K562 (cell line): ENCODE data around the gene NGRN. TPM values are rescaled to one million over a fixed set of nuclear protein-coding genes. Genes with fewer than 3 reads are reported as not detected.

Source experiments
- ARID2 ChIP-seq: fragments of 450-650 bp; IDR thresholded peaks from 2 replicates; pipeline ENCODE4 v1.6.1; 2017; ENCODE audit warnings: antibody characterized with exemption, mild to moderate bottlenecking
- CREB1 ChIP-seq, 2 experiments: sonication (generic) in 1 of 2; formaldehyde crosslinking in 1 of 2; IDR thresholded peaks; 2 replicates each; pipeline versions ENCODE4 v1.6.1 to v1.8.0; 2012 to 2022; ENCODE audit warnings: inconsistent platforms in 1 of 2, mild to moderate bottlenecking in 1 of 2, missing genetic modification reagents in 1 of 2, moderate library complexity in 1 of 2
- CTBP1 ChIP-seq: fragments of 450-650 bp; IDR thresholded peaks from 2 replicates; pipeline ENCODE4 v1.6.1; 2016; ENCODE audit warnings: borderline replicate concordance
- EP300 ChIP-seq: IDR thresholded peaks from 2 replicates; pipeline ENCODE4 v1.6.1; 2012; ENCODE audit warnings: low read length, improper control_type of control experiment
- FUS ChIP-seq: fragments of 200-400 bp; formaldehyde crosslinking; optimal IDR thresholded peaks from 2 replicates; pipeline ENCODE3; 2017; ENCODE audit warnings: low read depth, low read length
- HDAC3 ChIP-seq: fragments of 450-650 bp; IDR thresholded peaks from 2 replicates; pipeline ENCODE4 v1.6.1; 2018; ENCODE audit warnings: borderline replicate concordance, mild to moderate bottlenecking, moderate library complexity; ENCODE audit not compliant: partially characterized antibody
- LARP7 ChIP-seq: fragments of 450-650 bp; IDR thresholded peaks from 2 replicates; pipeline ENCODE4 v1.6.1; 2016
- MTA2 ChIP-seq: fragments of 450-650 bp; IDR thresholded peaks from 2 replicates; pipeline ENCODE4 v1.6.1; 2016; ENCODE audit warnings: low read depth
- PHF21A ChIP-seq: fragments of 450-650 bp; IDR thresholded peaks from 2 replicates; pipeline ENCODE4 v1.6.1; 2017; ENCODE audit warnings: low read depth, borderline replicate concordance
- PRPF4 ChIP-seq: fragments of 200-400 bp; formaldehyde crosslinking; IDR thresholded peaks from one replicate; pipeline ENCODE4 v1.6.1; 2017; ENCODE audit warnings: low read length, low read depth, mild to moderate bottlenecking; ENCODE audit not compliant: insufficient read depth, poor library complexity, severe bottlenecking
- SMARCA5 ChIP-seq: fragments of 450-650 bp; IDR thresholded peaks from 2 replicates; pipeline ENCODE4 v1.6.1; 2016
- SP1 ChIP-seq: sonication (generic); formaldehyde crosslinking; IDR thresholded peaks from 2 replicates; pipeline ENCODE4 v1.8.1; 2022; ENCODE audit warnings: mild to moderate bottlenecking, missing genetic modification reagents
- SRF ChIP-seq, 2 experiments: fragments of 250-450, 450-650 bp in 1 of 2; sonication (Bioruptor Pico) in 1 of 2; sonication (generic) in 1 of 2; formaldehyde crosslinking; IDR thresholded peaks; 2 replicates each; pipeline versions ENCODE4 v1.5.0 to v1.5.1; 2020 to 2022; ENCODE audit warnings: mild to moderate bottlenecking in 1 of 2, missing genetic modification reagents in 1 of 2
- SRSF3 ChIP-seq: fragments of 200-400 bp; formaldehyde crosslinking; IDR thresholded peaks from 2 replicates; pipeline ENCODE4 v1.6.1; 2016; ENCODE audit warnings: mild to moderate bottlenecking, low read length, moderate library complexity; ENCODE audit not compliant: insufficient read depth
- TSC22D4 ChIP-seq: fragments of 450-650 bp; IDR thresholded peaks from 2 replicates; pipeline ENCODE4 v1.6.1; 2016; ENCODE audit warnings: missing genetic modification characterization, missing biosample characterization, control low read depth
- XRCC4 ChIP-seq: IDR thresholded peaks from one replicate; pipeline ENCODE4 v1.6.1; 2011; ENCODE audit not compliant: insufficient read depth, insufficient read length; ENCODE audit errors: extremely low read depth
- ZNF124 ChIP-seq: sonication (generic); formaldehyde crosslinking; IDR thresholded peaks from 2 replicates; pipeline ENCODE4 v1.8.1; 2022; ENCODE audit warnings: missing genetic modification reagents
- ZNF583 ChIP-seq: fragments of 250-450 bp; sonication (Bioruptor Pico); IDR thresholded peaks from 2 replicates; pipeline ENCODE4 v1.4.0; 2020
- ZNF668 ChIP-seq: fragments of 250-450 bp; sonication (Bioruptor Pico); IDR thresholded peaks from 2 replicates; pipeline ENCODE4 v1.8.0; 2022; ENCODE audit warnings: mild to moderate bottlenecking, inconsistent platforms
- ZNF766 ChIP-seq: fragments of 200-800 bp; sonication (Bioruptor generic); conservative IDR thresholded peaks from 2 replicates; pipeline ENCODE4 v1.6.1; 2016; ENCODE audit warnings: missing genetic modification characterization, missing compliant biosample characterization
- polyA plus RNA-seq, 8 experiments: library from polyadenylated mRNA; depleted of rRNA in 4 of 8; stranded (reverse) in 5 of 8; unstranded in 3 of 8; fragments of >200 nt; fragmentation: Nextera tagmentation in 2 of 8; fragmentation: Illumina TruSeq in 1 of 8; extraction: Ambion mirVana in 2 of 8; extraction: Trizol in 1 of 8; gene quantifications; 2 replicates each; pipeline versions ENCODE4 v1.2.1 to v1.2.3, GENCODE V29; 2011 to 2014; ENCODE audit warnings: inconsistent platforms in 1 of 8, missing spikeins in 1 of 8
- total RNA-seq, 7 experiments: library from RNA; depleted of rRNA in 6 of 7; stranded (reverse); fragments of >200 nt in 6 of 7; fragmentation: Illumina TruSeq in 2 of 7; extraction: Trizol in 2 of 7; gene quantifications; 2 replicates each; pipeline versions ENCODE4 v1.2.1 to v1.2.3, GENCODE V29; 2011 to 2021; ENCODE audit warnings: low replicate concordance in 1 of 7
- TF ChIP-seq, protein P1 (sequence below): sonication (generic); formaldehyde crosslinking; IDR thresholded peaks from 2 replicates; pipeline ENCODE4 v1.8.0; 2022; ENCODE audit warnings: missing genetic modification reagents, mild to moderate bottlenecking, borderline replicate concordance
- TF ChIP-seq, protein P2 (sequence below): sonication (generic); formaldehyde crosslinking; IDR thresholded peaks from 2 replicates; pipeline ENCODE4 v1.8.0; 2022; ENCODE audit warnings: mild to moderate bottlenecking, low read depth, missing genetic modification reagents
- TF ChIP-seq, protein P3 (sequence below): sonication (generic); formaldehyde crosslinking; IDR thresholded peaks from 2 replicates; pipeline ENCODE4 v1.5.0; 2020; ENCODE audit warnings: missing genetic modification reagents

Gene NGRN
- total and polyA plus RNA-seq, 9 of the 15 experiments (the other 6 are each of a cell fraction or from before 2014, with no cell fraction given), result 14.0 to 73.4 (median 60.0) TPM

DNA sequence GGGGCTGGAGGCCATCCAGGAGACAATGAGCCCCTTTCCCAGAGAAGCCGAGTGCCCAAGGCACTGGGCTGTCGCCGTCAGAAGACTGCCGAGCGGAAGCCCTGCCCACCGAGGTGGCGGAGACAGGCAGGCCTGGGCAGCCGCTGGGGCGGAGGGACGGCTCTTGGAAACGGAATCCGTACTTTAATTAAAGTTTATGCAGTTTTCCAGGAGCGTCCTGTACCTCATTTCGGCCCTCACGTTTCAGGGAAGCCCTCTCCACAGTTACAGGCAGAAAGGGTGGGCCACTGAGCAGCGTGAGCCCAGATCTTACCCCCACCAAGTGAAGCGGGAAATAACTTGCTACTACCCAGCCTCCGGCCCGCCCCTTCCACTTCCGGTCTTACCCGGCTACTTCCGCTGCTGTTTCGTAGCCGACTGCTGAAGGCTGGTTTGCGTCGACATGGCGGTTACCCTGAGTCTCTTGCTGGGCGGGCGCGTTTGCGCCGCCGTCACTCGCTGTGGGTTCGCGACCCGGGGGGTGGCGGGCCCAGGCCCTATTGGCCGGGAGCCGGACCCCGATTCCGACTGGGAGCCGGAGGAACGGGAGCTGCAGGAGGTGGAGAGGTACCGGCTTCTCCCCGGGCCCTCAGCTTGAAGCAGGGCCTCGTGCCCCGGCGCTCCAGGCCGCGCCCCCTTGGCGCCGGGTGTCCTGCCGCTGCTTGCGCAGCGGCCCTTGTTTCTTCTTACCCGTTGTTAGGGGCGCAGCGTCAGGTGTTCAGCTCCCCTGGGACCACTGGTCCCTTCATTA is at the start of gene NGRN (continued):
- TF ChIP-seq, protein P1, sequence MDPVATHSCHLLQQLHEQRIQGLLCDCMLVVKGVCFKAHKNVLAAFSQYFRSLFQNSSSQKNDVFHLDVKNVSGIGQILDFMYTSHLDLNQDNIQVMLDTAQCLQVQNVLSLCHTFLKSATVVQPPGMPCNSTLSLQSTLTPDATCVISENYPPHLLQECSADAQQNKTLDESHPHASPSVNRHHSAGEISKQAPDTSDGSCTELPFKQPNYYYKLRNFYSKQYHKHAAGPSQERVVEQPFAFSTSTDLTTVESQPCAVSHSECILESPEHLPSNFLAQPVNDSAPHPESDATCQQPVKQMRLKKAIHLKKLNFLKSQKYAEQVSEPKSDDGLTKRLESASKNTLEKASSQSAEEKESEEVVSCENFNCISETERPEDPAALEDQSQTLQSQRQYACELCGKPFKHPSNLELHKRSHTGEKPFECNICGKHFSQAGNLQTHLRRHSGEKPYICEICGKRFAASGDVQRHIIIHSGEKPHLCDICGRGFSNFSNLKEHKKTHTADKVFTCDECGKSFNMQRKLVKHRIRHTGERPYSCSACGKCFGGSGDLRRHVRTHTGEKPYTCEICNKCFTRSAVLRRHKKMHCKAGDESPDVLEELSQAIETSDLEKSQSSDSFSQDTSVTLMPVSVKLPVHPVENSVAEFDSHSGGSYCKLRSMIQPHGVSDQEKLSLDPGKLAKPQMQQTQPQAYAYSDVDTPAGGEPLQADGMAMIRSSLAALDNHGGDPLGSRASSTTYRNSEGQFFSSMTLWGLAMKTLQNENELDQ (CRISPR knock-in tag), result no peak
- TF ChIP-seq PRPF4 (no peak), ZNF766 (CRISPR knock-in tag) (0 out of 2 replicates have a peak, but pooled peaks have one; percentile 46), CTBP1 (peak; percentile 42; the same call in 1 of the 2 replicates), ZNF668 (no peak), SRSF3 (no peak), ARID2 (no peak), ZNF583 (CRISPR knock-in tag) (0 out of 2 replicates have a peak, but pooled peaks have one; percentile 18), SMARCA5 (no peak), XRCC4 (no peak), CREB1 (IDR thresholded peaks at IDR 0.05) (no peak; the same call in 1 of the 2 replicates), CREB1 (CRISPR knock-in tag; IDR thresholded peaks at IDR 0.05) (peak; percentile 75), PHF21A (no peak), EP300 (no peak), MTA2 (no peak), HDAC3 (no peak), SP1 (CRISPR knock-in tag) (0 out of 2 replicates have a peak, but pooled peaks have one; percentile 27), TSC22D4 (tag) (no peak), ZNF124 (CRISPR knock-in tag) (no peak), SRF (CRISPR knock-in tag; IDR thresholded peaks at IDR 0.05) (no peak), LARP7 (no peak), FUS (no peak)
- TF ChIP-seq, protein P2, sequence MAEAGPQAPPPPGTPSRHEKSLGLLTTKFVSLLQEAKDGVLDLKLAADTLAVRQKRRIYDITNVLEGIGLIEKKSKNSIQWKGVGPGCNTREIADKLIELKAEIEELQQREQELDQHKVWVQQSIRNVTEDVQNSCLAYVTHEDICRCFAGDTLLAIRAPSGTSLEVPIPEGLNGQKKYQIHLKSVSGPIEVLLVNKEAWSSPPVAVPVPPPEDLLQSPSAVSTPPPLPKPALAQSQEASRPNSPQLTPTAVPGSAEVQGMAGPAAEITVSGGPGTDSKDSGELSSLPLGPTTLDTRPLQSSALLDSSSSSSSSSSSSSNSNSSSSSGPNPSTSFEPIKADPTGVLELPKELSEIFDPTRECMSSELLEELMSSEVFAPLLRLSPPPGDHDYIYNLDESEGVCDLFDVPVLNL (CRISPR knock-in tag), result no peak
- TF ChIP-seq, protein P3, sequence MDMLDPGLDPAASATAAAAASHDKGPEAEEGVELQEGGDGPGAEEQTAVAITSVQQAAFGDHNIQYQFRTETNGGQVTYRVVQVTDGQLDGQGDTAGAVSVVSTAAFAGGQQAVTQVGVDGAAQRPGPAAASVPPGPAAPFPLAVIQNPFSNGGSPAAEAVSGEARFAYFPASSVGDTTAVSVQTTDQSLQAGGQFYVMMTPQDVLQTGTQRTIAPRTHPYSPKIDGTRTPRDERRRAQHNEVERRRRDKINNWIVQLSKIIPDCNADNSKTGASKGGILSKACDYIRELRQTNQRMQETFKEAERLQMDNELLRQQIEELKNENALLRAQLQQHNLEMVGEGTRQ, result peak; percentile 29; the same call in 1 of the 2 replicates
